GM19438 (cell line): ENCODE results near the gene SERPINH1.

ENCODE experiments used
- ATAC-seq: cut with Tn5 transposase; IDR thresholded peaks from one replicate; pipeline ENCODE4 v1.9.1; 2021; ENCODE audit warnings: low read depth; ENCODE audit not compliant: unreplicated experiment

SERPINH1 gene

DNA sequence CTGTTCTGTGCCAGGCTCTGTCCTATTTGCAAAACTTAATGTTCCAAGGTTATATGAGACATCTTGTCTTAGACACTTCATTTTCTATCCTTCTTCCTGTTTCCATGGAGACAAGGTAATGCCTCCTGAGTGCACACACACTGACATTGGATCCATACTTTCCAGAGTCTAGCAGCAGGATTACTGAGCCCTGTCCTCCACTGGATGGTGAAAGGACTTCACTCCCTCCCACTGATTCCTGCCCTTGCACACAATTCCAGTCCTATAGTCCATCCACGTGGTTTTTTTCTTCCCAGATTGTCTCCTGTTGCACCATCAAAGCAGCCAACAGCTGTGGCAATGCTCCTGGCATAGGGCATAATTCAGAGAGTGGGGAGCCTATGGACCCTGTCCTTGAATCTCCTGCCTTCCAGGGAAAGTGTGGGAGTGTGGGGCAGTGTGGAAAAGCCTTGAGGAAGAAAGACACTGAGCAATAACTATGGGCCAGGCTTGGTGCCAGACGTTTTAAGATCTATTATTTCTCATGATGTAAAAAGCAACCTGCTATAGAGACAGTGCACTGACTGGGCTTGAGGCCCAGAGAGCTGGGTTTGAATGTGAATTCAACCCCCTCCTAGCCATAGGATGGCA lies 31.3 kb downstream of the SERPINH1 start:
- ATAC-seq: no peak

DNA sequence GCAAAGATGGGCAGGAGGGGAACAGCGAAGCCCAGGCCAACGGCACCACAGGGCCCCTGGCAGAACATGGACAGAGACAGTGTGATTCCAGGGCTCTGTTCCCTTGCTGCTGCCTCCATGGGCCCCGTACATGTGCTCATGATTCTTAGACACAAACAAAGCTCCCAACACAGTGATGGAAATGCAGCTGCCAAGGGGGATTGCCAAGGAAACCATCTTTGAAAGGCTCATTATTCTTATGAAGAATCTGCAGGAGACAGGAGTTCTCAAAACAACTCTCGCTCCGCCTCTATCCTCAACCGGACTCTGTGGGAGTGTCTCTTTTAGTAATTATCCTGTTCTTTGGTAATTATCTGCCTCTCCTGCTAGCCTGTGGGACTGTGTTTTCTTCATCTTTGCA lies 32.2 kb downstream of the SERPINH1 start:
- ATAC-seq: no peak

DNA sequence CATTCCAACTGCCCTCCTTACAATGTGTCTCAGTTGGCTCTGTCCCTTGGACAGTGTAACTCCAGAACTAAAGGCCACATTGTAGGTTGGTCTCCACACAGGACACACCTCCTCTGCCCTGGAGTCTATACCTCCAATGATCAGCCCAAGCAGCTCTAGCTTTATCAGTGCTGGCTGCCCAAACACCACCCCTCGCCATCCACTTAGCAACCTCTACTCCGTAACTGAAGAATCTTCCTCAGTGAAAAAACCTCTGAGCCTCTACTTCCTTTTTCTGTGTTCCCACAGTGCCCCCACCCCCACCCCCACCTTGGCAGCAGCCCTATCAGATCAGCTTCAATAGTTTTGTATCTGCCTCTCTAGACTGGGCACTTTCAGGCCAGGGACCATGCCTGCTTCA lies 33.4 kb downstream of the SERPINH1 start:
- ATAC-seq: no peak

DNA sequence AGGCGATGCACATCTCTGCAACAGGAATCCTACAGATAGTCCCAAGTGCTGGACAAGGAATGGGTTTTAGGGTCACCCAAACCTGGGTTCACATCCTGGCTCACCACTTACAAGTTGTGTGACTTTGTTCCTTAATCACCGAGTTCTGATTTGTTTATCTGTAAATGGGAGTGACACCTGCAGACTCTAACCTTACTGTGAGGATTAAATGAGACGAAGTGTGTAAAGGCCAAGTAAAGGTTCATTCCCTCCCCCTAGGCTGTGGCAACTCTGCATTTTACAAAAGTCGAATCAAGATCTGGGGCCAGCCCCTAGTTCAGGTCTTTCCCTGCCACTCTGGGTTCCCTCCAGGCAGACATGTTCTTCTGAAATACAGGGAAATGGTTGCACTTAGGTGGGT lies 34.9 kb downstream of the SERPINH1 start:
- no peak for ATAC-seq

DNA sequence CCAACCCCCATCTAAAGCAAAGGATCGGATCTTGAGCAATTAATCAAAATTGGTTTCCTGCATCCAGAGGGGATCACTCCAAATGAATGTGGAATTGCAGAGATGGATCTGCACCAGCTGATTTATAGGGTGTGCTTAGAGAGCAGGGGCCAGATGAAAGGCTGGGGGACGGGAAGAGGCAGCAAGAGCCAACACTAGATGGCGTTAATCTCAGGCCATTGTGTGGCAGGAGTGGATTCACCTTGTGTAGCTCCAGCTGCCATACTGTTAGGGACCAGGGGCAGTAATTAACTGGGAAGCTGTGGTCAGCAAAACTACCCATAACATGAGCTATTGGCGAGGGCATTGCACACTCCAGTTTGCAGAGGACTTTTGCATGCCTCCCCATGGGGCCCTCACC lies 35.6 kb downstream of the SERPINH1 start:
- ATAC-seq: no peak

DNA sequence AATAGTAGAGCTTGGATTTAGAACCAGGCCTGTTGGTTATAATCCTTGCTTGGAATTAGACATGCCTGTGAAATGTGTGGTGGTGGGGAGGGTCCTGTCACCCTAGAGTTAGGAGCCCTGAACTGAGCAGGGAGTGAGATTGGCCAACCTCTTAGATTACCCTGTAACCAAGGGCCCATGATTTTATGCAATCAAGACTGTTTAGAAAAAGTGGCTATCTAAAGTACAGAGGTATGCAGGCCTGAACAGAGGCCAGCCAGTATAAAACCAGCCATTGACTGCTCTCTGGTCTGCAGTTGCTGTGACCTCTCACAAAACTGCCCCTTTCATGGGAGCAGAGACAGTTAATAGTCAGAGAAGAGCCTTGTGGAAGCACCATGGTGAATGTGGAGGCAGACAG lies 36.2 kb downstream of the SERPINH1 start:
- ATAC-seq: no peak

DNA sequence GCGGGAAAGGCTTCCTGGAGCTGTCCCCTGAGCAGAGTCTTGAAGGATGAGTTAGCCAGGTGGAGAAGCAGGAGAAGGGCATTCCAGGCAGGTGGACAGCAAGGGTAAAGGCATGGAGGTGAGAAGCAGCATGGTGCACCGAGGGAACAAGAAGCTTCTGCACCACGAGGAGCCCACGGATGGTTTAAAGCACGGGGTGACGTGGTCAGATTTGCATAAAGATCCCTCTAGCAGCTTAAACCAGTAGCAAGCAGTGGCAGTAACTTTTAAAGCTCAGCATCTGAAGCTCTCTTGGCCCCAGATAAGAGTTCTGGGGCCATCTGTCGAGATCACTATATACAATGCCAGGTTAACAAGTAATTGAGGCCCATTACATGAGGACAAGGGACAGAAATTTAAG lies 36.8 kb downstream of the SERPINH1 start:
- no peak for ATAC-seq

DNA sequence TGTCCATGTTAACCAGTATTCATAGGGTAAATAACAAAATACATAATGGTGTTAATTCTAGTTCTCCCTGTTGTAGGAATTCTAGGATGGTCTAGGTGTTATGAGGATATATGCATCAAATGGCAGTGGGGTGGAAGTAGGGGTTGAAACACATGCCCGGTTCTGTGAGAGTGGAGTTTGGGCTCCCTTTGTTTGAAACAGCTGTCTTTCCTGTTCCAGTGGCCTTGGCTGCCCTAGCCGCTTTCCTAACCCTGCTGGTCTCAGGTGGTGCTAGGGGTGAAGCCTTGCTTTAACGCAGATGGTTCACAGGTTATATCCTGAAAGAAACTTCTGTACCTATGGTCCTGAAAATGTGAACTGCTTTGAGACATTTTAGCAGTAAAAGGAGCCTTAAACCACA lies 38.3 kb downstream of the SERPINH1 start:
- ATAC-seq: no peak

DNA sequence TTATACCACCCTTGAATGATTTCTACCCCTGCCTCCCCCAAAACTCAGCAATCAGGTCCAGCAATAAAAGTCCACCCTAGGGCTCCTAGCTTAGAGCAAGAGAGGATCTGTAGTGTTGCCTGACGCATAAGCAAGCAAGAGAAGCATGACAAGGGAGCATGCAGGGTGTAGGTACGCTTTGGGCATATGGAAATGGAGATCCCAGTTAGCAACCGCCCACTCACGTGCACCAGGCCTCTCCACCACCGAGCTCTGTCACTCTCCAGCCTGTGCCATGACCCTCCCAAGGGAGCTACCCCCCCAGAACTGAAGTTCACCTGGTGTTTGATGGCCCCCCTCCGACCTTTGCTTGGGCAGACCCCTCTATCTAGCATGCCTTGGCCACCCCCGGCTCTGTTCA lies 39.4 kb downstream of the SERPINH1 start:
- no peak for ATAC-seq

DNA sequence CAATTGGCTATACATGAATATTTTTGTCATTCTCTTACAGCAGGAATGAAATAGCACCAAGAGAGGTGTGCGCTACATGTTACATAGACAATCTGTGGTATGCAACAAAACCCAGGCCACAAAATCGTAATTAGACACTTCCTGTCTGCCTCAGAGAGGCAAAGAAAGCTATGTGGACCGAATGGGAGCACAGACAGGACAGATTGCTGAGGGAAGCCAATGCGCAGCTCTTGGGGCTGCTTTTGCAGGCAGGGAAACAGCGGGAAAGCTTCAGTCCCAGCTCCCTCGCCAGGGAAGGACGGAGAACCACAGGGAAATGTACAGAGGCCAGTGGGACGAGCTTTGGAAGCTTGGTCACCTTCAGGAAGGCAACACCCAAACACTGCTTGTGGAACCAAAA lies 40.9 kb downstream of the SERPINH1 start:
- ATAC-seq: no peak

DNA sequence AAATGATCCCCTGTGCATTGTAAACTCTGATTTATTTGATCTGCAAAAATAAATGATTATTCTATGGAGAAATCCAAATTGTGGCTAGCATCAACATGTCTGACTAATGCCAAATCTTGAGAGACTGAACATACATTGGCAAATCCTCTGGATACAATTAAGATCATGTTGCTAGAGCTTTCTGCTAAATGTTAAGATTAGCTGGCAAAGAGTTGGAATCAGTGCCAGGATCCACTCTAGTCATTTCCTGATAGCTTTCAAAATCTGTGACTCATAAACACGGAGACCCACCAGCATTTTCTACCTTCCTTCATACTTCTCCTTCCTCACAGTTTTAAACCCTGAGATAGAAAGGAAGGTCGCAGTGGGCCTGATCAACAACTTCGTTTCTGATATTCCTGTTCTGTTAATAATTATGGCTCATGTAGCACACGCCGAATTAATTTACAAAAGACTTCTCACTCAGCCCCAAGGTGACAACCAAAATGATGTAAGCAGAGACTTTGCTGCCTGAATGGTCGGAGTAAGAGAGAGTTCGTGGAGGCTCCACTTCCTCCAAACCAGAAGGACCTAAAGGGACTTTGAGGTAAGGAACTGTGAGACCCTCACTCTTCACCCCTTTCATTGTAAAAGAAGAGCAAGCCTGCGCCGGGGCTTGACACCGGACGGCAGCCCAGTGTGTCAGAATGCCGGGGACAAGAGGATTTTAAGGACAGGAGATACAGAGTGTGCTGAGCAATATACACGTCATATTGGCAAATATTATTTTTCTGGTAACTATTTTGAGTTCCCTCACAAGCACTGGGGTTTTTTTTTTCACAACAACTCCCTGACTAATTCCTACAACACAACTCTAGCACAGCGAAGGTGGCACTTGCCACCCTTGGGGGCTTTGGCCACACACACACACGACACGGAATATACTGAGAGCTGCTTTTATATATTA lies 42.0 kb downstream of the SERPINH1 start:
- ATAC-seq: no peak

DNA sequence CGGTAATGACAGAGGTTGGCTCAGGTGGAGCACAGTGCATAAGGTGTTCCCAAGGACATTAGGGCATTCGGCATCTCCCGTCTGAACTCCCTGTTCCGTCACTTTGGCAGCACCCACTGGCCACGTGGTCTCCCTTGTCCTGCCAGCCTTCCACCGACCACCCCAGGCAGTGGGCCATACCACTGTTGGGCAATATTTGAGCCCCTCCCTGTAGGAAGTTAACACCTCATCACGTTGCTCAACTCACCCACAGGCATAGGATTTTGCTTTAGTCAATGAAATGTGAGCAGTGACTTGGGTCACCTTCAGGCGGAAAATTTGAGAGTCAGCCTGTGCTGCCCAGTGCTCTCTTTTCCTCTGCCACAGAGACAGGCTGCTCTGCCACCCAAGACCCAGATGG lies 44.0 kb downstream of the SERPINH1 start:
- ATAC-seq: no peak

DNA sequence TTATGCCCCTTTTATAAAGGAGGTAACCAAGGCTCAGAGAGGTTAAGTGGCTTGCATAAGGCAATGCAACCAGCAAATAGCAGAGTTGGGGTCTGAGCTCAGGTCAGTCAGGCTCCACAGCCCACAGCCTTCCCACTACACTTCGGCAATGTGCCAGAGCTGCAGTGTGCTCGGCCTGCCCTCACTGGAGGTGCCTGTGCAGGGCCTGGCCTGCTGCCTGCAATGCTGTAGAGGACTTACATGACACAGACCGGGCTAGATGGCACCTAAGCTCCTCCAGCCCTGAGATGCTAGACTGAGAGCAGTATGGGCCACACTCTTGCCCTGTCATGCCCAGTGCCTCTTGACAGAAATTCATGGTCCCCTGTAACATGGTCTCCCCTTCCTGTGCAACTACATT lies 49.8 kb downstream of the SERPINH1 start:
- ATAC-seq: no peak

DNA sequence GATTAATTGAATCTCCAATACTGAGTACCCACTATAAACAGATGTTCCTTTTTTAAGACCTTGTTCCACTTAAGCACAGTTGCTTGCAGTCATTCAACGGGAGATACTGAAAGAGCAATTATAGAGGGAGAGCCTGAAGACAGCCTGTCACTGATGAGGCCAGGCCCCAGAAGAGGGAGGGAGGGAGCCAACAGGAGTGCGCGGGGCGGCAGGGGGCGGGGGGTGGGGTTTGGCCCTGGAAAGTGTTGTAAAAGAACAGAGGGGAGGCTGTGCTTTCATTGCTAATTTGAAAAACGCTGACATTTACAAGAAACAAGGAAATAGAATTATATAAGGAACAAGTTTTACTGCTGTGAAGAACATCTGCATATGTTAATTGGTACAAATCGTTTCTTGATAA lies 53.7 kb downstream of the SERPINH1 start:
- ATAC-seq: no peak

DNA sequence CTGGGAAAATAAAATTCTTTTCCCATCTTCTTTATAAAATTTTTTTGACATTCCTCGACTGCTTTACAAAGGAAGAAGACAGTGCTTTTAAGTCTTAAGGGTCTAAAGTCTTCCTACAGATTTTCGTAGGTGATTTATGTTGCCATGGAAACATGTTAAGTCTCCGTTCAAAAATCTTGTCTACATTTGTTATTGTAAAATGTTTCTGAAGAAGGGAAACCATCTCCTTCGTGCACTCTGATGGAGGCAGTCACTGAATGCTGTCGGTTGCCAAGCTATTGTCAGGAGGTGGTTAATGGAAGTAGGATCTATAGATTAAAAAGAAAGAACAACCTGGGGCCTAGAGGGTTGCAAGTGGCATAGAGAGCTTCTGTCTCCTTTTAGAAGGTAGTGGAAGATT lies 54.2 kb downstream of the SERPINH1 start:
- no peak for ATAC-seq
